ENCODE measurements around the gene ACTL10.
A peak's percentile ranks its signal among the peaks of the same experiment; 100 is the strongest.

ACTL10 gene

GRCh38 chr20:33650111-33650752 is 16.5 kb upstream of the ACTL10 start:
- DNase-seq: no peak

DNA sequence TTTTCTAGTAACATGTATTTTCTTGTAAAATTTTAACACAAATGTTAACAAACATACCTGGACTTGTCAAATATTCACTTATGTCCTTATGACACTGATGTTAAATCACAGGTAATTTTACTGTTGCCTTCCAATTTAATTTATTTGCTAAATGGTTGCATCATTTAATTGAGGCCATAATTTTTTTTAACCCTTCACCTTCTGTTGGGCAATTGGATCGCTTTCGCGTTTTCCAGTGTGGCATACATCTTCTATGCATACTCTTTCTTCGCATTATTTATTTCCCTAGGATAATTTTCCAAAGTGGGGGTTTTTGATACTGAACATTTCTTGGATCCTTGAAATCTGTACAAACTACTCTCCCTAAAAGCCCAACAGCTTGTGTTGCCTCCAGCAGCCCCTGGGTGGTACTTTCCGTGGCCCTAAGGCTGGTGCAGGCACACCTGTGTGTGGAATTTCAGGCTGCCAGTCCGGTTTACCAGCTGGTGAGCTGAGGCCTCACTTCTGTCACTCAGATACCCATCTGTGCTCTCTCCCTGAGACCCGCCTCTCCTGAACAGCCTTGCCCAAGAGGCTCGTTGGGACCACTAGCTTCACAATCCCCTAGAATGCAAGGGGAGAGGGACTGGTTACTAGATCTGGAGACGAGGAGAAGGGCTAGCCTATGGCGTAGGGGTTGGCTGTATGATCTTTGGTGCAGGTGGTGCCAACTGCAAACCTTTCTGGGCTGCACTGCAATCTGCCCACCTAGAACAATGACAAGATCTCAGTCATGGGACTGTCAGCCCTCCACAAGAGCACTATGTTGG is 15.8 kb upstream of the ACTL10 start:
- peak; percentile 50 for DNase-seq

- DNase-seq: no peak
These were observed 15.1 kb upstream of the ACTL10 start for GRCh38 chr20:33651562-33652048.

- peak; percentile 82 for DNase-seq
These were observed 13.4 kb upstream of the ACTL10 start for GRCh38 chr20:33653218-33653899.

DNA sequence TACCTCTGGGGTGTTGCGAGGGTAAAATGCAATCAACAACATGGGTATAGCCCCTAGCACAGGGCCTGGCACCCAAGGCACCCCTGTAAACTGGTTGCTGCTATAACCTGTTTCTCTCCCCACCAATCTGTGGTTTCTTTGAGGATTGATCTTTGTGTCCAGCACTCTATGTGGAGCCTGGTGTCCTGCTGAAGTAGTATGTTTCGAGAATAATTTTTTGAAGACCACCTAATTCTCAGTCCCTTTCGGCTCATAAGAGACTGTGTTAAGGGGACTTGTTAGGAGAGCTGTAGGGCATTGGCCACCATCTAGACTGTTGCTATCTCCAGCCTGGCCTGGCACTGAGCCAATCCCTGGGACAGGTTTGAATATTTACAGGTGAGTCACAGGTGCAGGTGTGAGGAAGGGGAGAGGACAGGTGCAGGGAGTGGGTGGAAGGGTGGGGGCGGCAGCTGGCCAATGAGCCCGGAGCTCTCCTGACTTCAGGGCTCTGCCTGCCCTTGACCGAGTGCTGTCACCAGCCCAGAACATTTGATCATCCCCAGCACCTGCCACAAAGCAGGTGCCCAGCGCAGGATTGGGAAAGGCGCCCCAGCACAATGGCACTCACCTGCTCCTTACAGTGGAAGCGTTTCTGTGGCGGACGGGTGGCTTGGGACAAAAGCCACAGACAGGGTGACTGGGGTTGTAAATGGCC is 12.7 kb upstream of the ACTL10 start:
- peak; percentile 99 for DNase-seq

GRCh38 chr20:33654680-33655161 is 12.0 kb upstream of the ACTL10 start:
- no peak for DNase-seq

DNA sequence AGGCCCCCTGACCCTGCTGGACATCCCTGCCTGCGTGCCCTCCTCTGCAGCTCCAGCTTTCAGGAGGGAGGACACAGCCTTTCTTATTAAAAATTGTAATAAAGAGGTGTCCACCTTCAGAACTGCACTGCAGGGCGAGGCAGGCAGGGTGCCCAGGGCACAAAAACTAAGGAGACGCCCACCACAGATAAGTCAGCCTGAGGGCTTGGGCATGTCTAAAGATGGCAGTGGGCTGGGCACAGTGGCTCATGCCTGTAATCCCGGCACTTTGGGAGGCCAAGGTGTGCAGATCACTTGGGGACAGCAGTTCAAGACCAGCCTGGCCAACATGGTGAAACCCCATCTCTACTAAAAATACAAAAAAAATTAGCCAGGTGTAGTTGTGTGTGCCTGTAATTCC is 11.6 kb upstream of the ACTL10 start:
- no peak for DNase-seq

DNA sequence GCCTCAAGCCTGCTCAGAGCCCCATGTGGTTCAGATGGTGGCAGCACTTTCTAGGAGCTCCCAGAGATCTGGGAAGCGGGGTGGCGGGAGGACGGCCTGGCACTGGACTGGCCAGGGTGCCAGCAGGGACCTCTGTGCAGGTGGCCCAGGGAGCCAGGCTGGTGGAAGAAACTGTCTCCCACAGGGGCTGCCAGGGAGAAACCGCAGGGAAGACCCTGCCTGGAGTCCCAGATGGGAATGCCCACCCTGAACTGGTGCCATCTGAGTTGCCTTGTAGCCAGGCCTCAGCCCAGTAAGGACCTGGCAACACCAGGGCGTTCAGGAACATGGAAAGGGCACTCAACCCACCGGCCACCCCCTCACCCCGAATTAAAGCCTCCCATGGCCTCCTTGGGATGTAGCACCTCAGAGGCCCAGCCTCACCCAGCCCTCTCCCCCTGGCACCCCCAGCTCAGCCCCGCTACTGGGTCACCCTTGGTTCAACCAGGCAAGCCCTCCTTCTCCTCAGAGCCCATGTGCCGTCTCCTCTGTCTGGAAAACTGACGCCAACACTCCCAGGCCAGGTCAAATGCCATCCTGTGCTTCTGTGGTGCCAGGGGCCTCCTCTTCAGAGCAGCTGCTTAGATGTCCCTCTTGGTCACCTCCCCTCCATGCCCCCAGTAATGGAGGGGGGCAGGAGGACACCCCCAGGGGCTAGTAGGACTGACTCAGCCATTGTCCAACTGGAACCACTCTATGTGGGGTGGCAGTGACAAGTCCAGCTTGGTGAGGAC is 10.5 kb upstream of the ACTL10 start:
- no peak for DNase-seq

GRCh38 chr20:33656783-33657703 is 9.7 kb upstream of the ACTL10 start:
- no peak for DNase-seq

DNA sequence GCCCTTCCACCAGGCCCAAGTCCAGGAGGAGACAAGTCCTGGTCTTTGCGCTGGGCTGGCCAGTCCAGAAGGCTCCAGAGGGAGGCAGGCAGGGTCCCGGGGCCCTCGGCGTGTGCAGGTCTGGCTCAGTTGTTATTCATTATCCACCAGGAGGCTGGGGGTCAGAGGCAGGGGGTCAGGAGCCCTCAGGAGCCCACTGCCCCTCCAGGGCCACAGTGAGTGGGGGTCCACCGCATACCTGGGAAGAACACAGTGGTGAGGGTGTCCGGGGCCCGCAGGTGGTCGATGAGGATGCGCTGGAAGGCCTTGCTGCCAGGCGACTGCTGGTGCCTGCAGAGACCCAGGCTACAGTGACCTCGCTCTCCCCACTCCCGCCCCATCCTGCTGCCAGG is 9.0 kb upstream of the ACTL10 start:
- DNase-seq: no peak

GRCh38 chr20:33658510-33658909 is 8.2 kb upstream of the ACTL10 start:
- no peak for DNase-seq

DNA sequence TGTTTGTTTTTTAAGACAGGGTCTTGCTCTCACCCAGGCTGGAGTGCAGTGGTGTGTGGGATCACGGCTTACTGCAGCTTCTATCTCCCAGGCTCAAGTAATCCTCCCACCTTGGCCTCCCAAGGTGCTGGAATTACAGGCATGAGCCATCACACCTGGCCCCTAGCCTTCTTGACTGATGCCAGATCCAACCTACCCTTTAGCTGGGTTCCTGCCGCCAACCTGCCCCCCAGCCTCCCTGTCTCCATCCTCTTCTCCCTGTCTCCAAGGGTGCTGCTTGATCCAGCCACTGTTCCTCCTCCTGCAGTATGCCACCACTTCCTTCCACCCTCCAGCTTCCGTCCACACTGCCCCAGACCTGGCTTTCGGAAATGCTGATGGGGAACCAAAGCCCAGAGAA is 7.8 kb upstream of the ACTL10 start:
- no peak for DNase-seq

- DNase-seq: no peak
These were observed 7.3 kb upstream of the ACTL10 start for GRCh38 chr20:33659341-33660034.

DNA sequence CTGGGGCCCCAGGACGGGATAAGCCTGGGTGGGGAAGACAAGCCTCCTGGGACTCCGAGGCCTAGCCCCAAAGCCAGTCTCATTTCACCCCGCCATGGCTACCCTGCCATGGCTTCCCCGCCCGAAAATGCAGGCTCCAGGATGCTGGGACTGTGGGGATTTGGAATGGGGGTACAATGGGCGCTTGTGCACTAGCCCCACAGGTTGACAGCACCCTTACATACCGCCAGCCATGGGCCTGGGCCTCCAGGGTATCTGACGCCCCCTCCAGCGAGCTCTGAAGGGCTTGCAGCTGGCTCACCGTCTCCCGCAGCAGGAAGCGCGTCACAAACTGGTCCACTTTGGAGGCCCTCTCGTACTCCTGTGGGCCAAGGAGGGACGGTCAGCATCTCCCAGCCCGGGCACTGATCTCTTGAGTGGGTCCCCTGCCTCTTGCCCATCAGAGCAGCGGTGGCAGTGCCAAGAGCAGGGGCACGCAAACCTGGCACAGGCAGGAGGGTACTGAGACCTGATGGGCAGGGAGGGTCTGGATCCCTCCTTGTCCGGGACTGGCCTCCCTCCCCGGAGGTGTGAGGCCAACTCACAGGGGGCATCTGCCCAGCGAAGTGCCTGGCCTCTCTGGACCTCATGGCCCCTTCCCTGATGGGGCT is 6.6 kb upstream of the ACTL10 start:
- no peak for DNase-seq

DNA sequence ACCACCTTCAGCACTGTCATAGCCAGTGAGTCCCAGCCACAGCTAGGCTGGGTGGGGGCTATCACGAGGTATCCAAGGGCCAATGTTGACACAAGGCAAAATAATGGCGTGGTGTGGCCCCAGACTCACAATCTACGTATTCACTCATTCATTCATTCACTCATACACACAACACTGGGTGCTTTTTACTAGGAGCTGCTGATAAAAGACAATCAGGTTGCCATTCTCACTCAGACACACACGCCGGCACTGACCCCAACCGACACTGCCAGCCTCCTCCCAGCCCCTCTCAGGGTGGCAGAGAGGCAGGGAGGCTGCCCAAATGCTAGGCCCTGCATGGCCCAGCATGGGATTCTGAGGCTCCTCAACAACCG is 6.1 kb upstream of the ACTL10 start:
- no peak for DNase-seq

DNA sequence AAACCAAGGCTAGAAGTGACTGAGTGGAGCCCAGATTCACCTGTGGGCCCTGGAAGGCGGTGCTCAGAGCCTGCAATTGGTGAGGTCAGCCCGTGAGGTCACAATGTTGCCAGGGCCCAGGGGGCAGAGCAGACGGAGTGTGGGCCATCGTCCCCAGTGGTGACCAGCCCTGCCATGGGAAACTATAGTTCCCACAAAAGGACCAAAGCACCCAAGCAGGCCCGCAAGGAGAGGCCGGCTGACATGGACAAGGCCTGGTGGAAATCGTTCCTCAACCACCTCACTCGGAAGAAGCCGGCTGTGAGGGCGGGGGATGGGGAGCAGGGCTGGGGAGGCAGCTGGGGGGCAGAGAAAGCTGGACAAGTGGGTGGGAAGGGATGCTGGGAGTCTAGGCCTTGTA is 4.6 kb upstream of the ACTL10 start, which contains the start of gene C20orf144:
C20orf144 (plus strand) TSS at position 156 of the 400 bp plus-strand sequence; CDS start at position 175, 19 bp downstream.
- DNase-seq: no peak

DNA sequence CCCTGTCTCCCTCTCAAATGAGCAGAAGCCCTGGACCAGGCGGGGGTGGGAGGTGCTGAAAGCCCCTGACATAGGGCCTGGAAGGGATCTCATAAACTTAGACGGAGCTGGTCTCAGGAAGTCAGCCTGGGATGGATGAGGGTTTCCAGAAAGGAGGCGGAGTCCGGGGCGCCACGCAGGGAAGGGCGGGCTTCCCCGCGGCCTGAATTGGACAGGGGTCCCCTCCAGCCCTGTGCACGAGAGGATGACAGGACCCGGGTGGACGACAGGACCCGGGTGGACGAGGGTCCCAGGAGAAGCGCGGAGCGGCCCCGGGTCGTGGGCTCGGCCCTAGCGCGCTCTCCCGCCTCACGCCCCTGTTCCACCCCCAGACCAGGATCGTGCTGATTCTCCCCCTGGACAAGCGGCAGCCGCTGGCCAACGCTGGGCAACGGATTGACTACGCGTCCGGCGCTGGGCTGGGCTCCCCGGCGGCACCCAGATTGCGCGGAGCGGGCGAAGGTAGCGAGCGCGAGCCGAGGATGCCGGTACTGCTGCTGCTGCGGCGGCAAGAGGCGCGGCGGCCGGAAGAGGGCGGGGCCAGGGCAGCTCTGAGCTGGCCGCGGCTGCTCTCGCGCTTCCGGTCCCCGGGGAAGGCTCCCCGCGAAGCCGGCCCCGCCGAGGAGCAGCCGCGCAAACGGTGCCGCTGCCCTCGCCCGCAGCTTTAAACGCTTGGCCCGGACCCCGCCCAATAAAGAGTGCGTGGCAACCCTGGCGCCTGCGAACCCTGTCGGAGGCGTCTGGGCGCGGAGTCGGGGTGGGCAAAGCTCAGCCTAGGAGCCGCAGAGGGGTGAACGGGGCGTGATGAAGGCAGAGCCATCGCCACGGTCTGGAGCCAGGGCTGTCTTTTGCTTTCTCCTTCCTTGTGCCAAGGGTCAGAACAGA is 3.3 kb upstream of the ACTL10 start:
- peak; percentile 92 for DNase-seq

GRCh38 chr20:33664085-33664761 is 2.5 kb upstream of the ACTL10 start:
- DNase-seq: no peak

Data from NCI-H345 (cell line).